Measurements from ENCODE around the gene RPL35.
A peak's percentile ranks its signal among the peaks of the same experiment; 100 is the strongest.

The RPL35 gene

GRCh38 chr9:124868511-124869465 is 7.0 kb upstream of the RPL35 start:
- in situ Hi-C loops (cut with MboI; ENCODE audit: low sequenced_read_pairs) = no loop called here
- H3K4me3 ChIP-seq = peak overlapping the region; percentile 99
- H3K36me3 ChIP-seq (replicated peaks) = peaks cover 43% of the 10 kb centered on the region
- no peaks in the 10 kb centered on the region for H3K27me3 ChIP-seq (ENCODE audit: low read depth)
- no peaks in the 10 kb centered on the region for H3K9me3 ChIP-seq
- peak; percentile 79 to 92 for DNase-seq (ENCODE audit: low spot score in 2 of 2)
- H3K4me1 ChIP-seq = peaks cover 14% of the 10 kb centered on the region

GRCh38 chr9:124863371-124863871 is 1.7 kb upstream of the RPL35 start:
- in situ Hi-C loops (cut with MboI; ENCODE audit: low sequenced_read_pairs) = no loop called here

GRCh38 chr9:124860582-124861341 is 995 bp downstream of the RPL35 start:
- peak overlapping the region; percentile 100 for H3K4me3 ChIP-seq
- H3K4me1 ChIP-seq = peaks cover 17% of the 10 kb centered on the region
- H3K9me3 ChIP-seq = no peaks in the 10 kb centered on the region
- no peaks in the 10 kb centered on the region for H3K27me3 ChIP-seq (ENCODE audit: low read depth)
- DNase-seq (ENCODE audit: low spot score in 2 of 2) = no peak
- in situ Hi-C loops (cut with MboI; ENCODE audit: low sequenced_read_pairs) = no loop called here
- peaks cover 55% of the 10 kb centered on the region for H3K36me3 ChIP-seq (replicated peaks)

More at GRCh38 chr9:124863371-124863871, 1.7 kb upstream of the RPL35 start:
- H3K9me3 ChIP-seq = no peaks in the 10 kb centered on the region
- peaks cover 25% of the 10 kb centered on the region for H3K4me1 ChIP-seq
- DNase-seq (ENCODE audit: low spot score in 2 of 2) = peak in 1 of 2 experiments; percentile 58
- H3K36me3 ChIP-seq (replicated peaks) = peaks cover 37% of the 10 kb centered on the region
- H3K27me3 ChIP-seq (ENCODE audit: low read depth) = no peaks in the 10 kb centered on the region
- peak overlapping the region; percentile 100 for H3K4me3 ChIP-seq

- Histone ChIP-seq H3K4me1 (peaks cover 17% of the 10 kb centered on the region), H3K27me3 (ENCODE audit: low read depth) (no peaks in the 10 kb centered on the region), H3K9me3 (no peaks in the 10 kb centered on the region), H3K36me3 (replicated peaks) (peaks cover 55% of the 10 kb centered on the region), H3K4me3 (peak overlapping the region; percentile 100)
- DNase-seq (ENCODE audit: low spot score in 2 of 2) = no peak
- in situ Hi-C loops (cut with MboI; ENCODE audit: low sequenced_read_pairs) = no loop called here
Measured at GRCh38 chr9:124859803-124860581, 1.8 kb downstream of the RPL35 start.

GRCh38 chr9:124858330-124859046 is 3.3 kb downstream of the RPL35 start:
- DNase-seq (ENCODE audit: low spot score in 2 of 2) = no peak
- H3K27me3 ChIP-seq (ENCODE audit: low read depth) = no peaks in the 10 kb centered on the region
- no peaks in the 10 kb centered on the region for H3K9me3 ChIP-seq
- in situ Hi-C loops (cut with MboI; ENCODE audit: low sequenced_read_pairs) = no loop called here
- H3K36me3 ChIP-seq (replicated peaks) = peaks cover 55% of the 10 kb centered on the region
- H3K4me3 ChIP-seq = no peak overlapping the region
- peaks cover 17% of the 10 kb centered on the region for H3K4me1 ChIP-seq

- Histone ChIP-seq H3K4me3 (no peak overlapping the region), H3K27me3 (ENCODE audit: low read depth) (no peaks in the 10 kb centered on the region), H3K4me1 (peaks cover 15% of the 10 kb centered on the region), H3K9me3 (no peaks in the 10 kb centered on the region), H3K36me3 (replicated peaks) (peaks cover 55% of the 10 kb centered on the region)
- no peak for DNase-seq (ENCODE audit: low spot score in 2 of 2)
- in situ Hi-C loops (cut with MboI; ENCODE audit: low sequenced_read_pairs) = no loop called here
Measured at GRCh38 chr9:124857533-124858162, 4.1 kb downstream of the RPL35 start.

- Histone ChIP-seq H3K4me1 (peaks cover 18% of the 10 kb centered on the region), H3K36me3 (replicated peaks) (peaks cover 50% of the 10 kb centered on the region), H3K4me3 (no peak overlapping the region), H3K27me3 (ENCODE audit: low read depth) (no peaks in the 10 kb centered on the region), H3K9me3 (no peaks in the 10 kb centered on the region)
- peak in 1 of 2 experiments; percentile 74 for DNase-seq (ENCODE audit: low spot score in 2 of 2)
- in situ Hi-C loops (cut with MboI; ENCODE audit: low sequenced_read_pairs) = no loop called here
Measured at GRCh38 chr9:124855944-124856765, 5.6 kb downstream of the RPL35 start.

- Histone ChIP-seq H3K9me3 (no peaks in the 10 kb centered on the region), H3K4me3 (no peak overlapping the region), H3K36me3 (replicated peaks) (peaks cover 44% of the 10 kb centered on the region), H3K4me1 (peaks cover 18% of the 10 kb centered on the region), H3K27me3 (ENCODE audit: low read depth) (no peaks in the 10 kb centered on the region)
- in situ Hi-C loops (cut with MboI; ENCODE audit: low sequenced_read_pairs) = no loop called here
- DNase-seq (ENCODE audit: low spot score in 2 of 2) = no peak
Measured at GRCh38 chr9:124855566-124855943, 6.2 kb downstream of the RPL35 start.

GRCh38 chr9:124854822-124855221 is 6.9 kb downstream of the RPL35 start:
- Histone ChIP-seq H3K4me1 (peaks cover 12% of the 10 kb centered on the region), H3K27me3 (ENCODE audit: low read depth) (no peaks in the 10 kb centered on the region), H3K4me3 (no peak overlapping the region), H3K9me3 (no peaks in the 10 kb centered on the region), H3K36me3 (replicated peaks) (peaks cover 36% of the 10 kb centered on the region)
- DNase-seq (ENCODE audit: low spot score in 2 of 2) = no peak
- in situ Hi-C loops (cut with MboI; ENCODE audit: low sequenced_read_pairs) = loop anchor here (5.0 kb wide), 1 partner anchor 83 kb away; the partner anchor contains the start of gene NR6A1

GRCh38 chr9:124854161-124854560 is 7.6 kb downstream of the RPL35 start:
- Histone ChIP-seq H3K27me3 (ENCODE audit: low read depth) (no peaks in the 10 kb centered on the region), H3K4me1 (peaks cover 8% of the 10 kb centered on the region), H3K36me3 (replicated peaks) (peaks cover 30% of the 10 kb centered on the region), H3K9me3 (no peaks in the 10 kb centered on the region), H3K4me3 (no peak overlapping the region)
- DNase-seq (ENCODE audit: low spot score in 2 of 2) = no peak
- in situ Hi-C loops (cut with MboI; ENCODE audit: low sequenced_read_pairs) = loop anchor here (5.0 kb wide), 1 partner anchor 82 kb away; the partner anchor contains the start of gene NR6A1

- H3K4me3 ChIP-seq = peak overlapping the region; percentile 40
- in situ Hi-C loops (cut with MboI; ENCODE audit: low sequenced_read_pairs) = loop anchor here (5.0 kb wide), 1 partner anchor 81 kb away; the partner anchor contains the start of gene NR6A1
- no peaks in the 10 kb centered on the region for H3K27me3 ChIP-seq (ENCODE audit: low read depth)
- no peaks in the 10 kb centered on the region for H3K9me3 ChIP-seq
- H3K36me3 ChIP-seq (replicated peaks) = peaks cover 25% of the 10 kb centered on the region
- no peak for DNase-seq (ENCODE audit: low spot score in 2 of 2)
- H3K4me1 ChIP-seq = peaks cover 8% of the 10 kb centered on the region
Measured at GRCh38 chr9:124853605-124854143, 8.1 kb downstream of the RPL35 start.

Measured in HAP-1 (cell line).